Gastrocnemius medialis (tissue), 4 donors: ENCODE measurements around the gene CLMN. TPM values are rescaled to one million over a fixed set of nuclear protein-coding genes. Genes with fewer than 3 reads are reported as not detected.

Experiments used
- ATAC-seq, 2 donors: fragments of 150-250 bp; one replicate each; pipeline ENCODE4 v1.9.1; 2016
- DNase-seq, 2 donors: peaks; one replicate each; pipeline ENCODE4 v3.0.0-alpha.2; 2019
- H3K27ac ChIP-seq, 4 donors: fragments of 200-600 bp; sonication (generic); 1 replicate in 1 of 4; 2 replicates in 3 of 4; pipeline ENCODE4 v1.5.1; 2016 to 2018; ENCODE audit warnings: mild to moderate bottlenecking in 2 of 4, moderate library complexity in 1 of 4
- H3K27me3 ChIP-seq, 3 donors: fragments of 200-600 bp; sonication (generic) in 2 of 3; 1 replicate in 1 of 3; 2 replicates in 2 of 3; pipeline versions ENCODE4 v1.5.1 to v1.6.0; 2016 to 2019; ENCODE audit warnings: mild to moderate bottlenecking in 1 of 3, moderate library complexity in 1 of 3
- H3K36me3 ChIP-seq, 2 donors: fragments of 200-600 bp; sonication (generic) in 1 of 2; one replicate each; pipeline ENCODE4 v1.5.1; 2017 to 2018
- H3K4me1 ChIP-seq, 2 donors: fragments of 200-600 bp; sonication (generic) in 1 of 2; one replicate each; pipeline ENCODE4 v1.5.1; 2016 to 2017; ENCODE audit warnings: mild to moderate bottlenecking in 2 of 2
- H3K4me3 ChIP-seq, 4 donors: fragments of 200-600 bp; sonication (generic) in 3 of 4; 1 replicate in 1 of 4; 2 replicates in 3 of 4; pipeline ENCODE4 v1.5.1; 2016 to 2019; ENCODE audit warnings: mild to moderate bottlenecking in 2 of 4
- H3K9me3 ChIP-seq, 3 donors: fragments of 200-600 bp; sonication (generic) in 2 of 3; 1 replicate in 1 of 3; 2 replicates in 2 of 3; pipeline ENCODE4 v1.5.1; 2016 to 2019
- CTCF ChIP-seq, 5 experiments: fragments of 450-650 bp in 3 of 5; fragments of 200-600 bp in 2 of 5; sonication (generic) in 2 of 5; IDR thresholded peaks in 4 of 5; conservative IDR thresholded peaks in 1 of 5; 1 replicate in 4 of 5; 2 replicates in 1 of 5; pipeline ENCODE4 v1.5.1; 2016 to 2019; ENCODE audit warnings: antibody characterized with exemption in 5 of 5, mild to moderate bottlenecking in 3 of 5, moderate library complexity in 3 of 5
- POLR2A ChIP-seq, 2 donors: fragments of 450-650 bp; IDR thresholded peaks; one replicate each; pipeline ENCODE4 v1.6.1; 2017; ENCODE audit warnings: antibody characterized with exemption in 2 of 2, mild to moderate bottlenecking in 2 of 2, moderate library complexity in 2 of 2
- in situ Hi-C, 4 donors: fragments of 200-750 bp; cut with MboI; loops; one replicate each; pipeline versions ENCODE4 v1.15.0 to v1.8.0; 2017; ENCODE audit warnings: low sequenced_read_pairs in 4 of 4
- intact Hi-C: fragments of 100-400 bp; cut with DNase I; formaldehyde crosslinking; loops from one replicate; pipeline ENCODE4 v1.15.1; 2023; ENCODE audit warnings: low total_unique reads
- total RNA-seq, 4 donors: library from RNA; depleted of rRNA; stranded (reverse); fragments of >200 nt; gene quantifications; one replicate each; pipeline versions ENCODE4 v1.1.0 to v1.2.3, GENCODE V29; 2016

The CLMN gene
- total RNA-seq, 4 donors from 2014 or later, result 3.8 to 8.8 (median 5.8) TPM

- H3K4me3 ChIP-seq, result no peak overlapping the region
- intact Hi-C loops, result no loop called here
- H3K27me3 ChIP-seq, result no peaks in the 10 kb centered on the region
- no peaks in the 10 kb centered on the region for H3K36me3 ChIP-seq
- no peaks in the 10 kb centered on the region for H3K9me3 ChIP-seq
- DNase-seq (no peak), ATAC-seq (no peak)
- H3K4me1 ChIP-seq, result peaks cover 10 to 12% of the 10 kb centered on the region in 2 donors
- TF ChIP-seq CTCF (IDR thresholded peaks at IDR 0.05 in 4 of 5, conservative IDR thresholded peaks at IDR 0.05 in 1 of 5), result no peak
- no peak for TF ChIP-seq POLR2A (IDR thresholded peaks at IDR 0.05)
- in situ Hi-C loops, result no loop called here
- H3K27ac ChIP-seq, result no peak overlapping the region
Observed at GRCh38 chr14:95323917-95324316, 4.2 kb upstream of the CLMN start.

- intact Hi-C loops (no loop called here), in situ Hi-C loops (no loop called here)
- no peaks in the 10 kb centered on the region for H3K27me3 ChIP-seq
- H3K4me3 ChIP-seq, result no peak overlapping the region
- no peak for DNase-seq
- H3K27ac ChIP-seq, result no peak overlapping the region
- H3K4me1 ChIP-seq, result peaks cover 13% of the 10 kb centered on the region in 2 donors
- ATAC-seq, result no peak
- no peaks in the 10 kb centered on the region for H3K36me3 ChIP-seq
- TF ChIP-seq CTCF (IDR thresholded peaks at IDR 0.05 in 4 of 5, conservative IDR thresholded peaks at IDR 0.05 in 1 of 5) (no peak), POLR2A (IDR thresholded peaks at IDR 0.05) (no peak)
- H3K9me3 ChIP-seq, result no peaks in the 10 kb centered on the region
Observed at GRCh38 chr14:95323361-95323760, 3.7 kb upstream of the CLMN start.

GRCh38 chr14:95322651-95323050 is 2.9 kb upstream of the CLMN start:
- Histone ChIP-seq H3K4me3 (no peak overlapping the region), H3K36me3 (no peaks in the 10 kb centered on the region), H3K9me3 (no peaks in the 10 kb centered on the region), H3K27ac (no peak overlapping the region), H3K4me1 (peaks cover 13% of the 10 kb centered on the region in 2 donors), H3K27me3 (no peaks in the 10 kb centered on the region)
- in situ Hi-C loops (no loop called here), intact Hi-C loops (no loop called here)
- DNase-seq (no peak), ATAC-seq (no peak)
- TF ChIP-seq CTCF (IDR thresholded peaks at IDR 0.05 in 4 of 5, conservative IDR thresholded peaks at IDR 0.05 in 1 of 5), result no peak
- TF ChIP-seq POLR2A (IDR thresholded peaks at IDR 0.05), result no peak

GRCh38 chr14:95321693-95322455 is 2.2 kb upstream of the CLMN start:
- no peak overlapping the region for H3K4me3 ChIP-seq
- H3K27ac ChIP-seq, result no peak overlapping the region
- H3K36me3 ChIP-seq, result no peaks in the 10 kb centered on the region
- no peaks in the 10 kb centered on the region for H3K27me3 ChIP-seq
- intact Hi-C loops (no loop called here), in situ Hi-C loops (no loop called here)
- no peak for ATAC-seq
- H3K4me1 ChIP-seq, result peaks cover 13% of the 10 kb centered on the region in 2 donors
- no peaks in the 10 kb centered on the region for H3K9me3 ChIP-seq
- DNase-seq, result no peak
- TF ChIP-seq POLR2A (IDR thresholded peaks at IDR 0.05) (no peak), CTCF (IDR thresholded peaks at IDR 0.05 in 4 of 5, conservative IDR thresholded peaks at IDR 0.05 in 1 of 5) (no peak)
